IMR-90 (cell line): ENCODE measurements around the gene CCSER1.

Experiments used
- BHLHE40 ChIP-seq: fragments of 150-350 bp; IDR thresholded peaks from 2 replicates; pipeline ENCODE4 v1.6.1; 2016; ENCODE audit warnings: mild to moderate bottlenecking, low read depth, low read length
- CEBPB ChIP-seq: IDR thresholded peaks from 2 replicates; pipeline ENCODE4 v1.6.1; 2012; ENCODE audit warnings: low read depth, low read length, improper control_type of control experiment
- FOS ChIP-seq: fragments of 150-350 bp; IDR thresholded peaks from 2 replicates; pipeline ENCODE4 v1.6.1; 2016; ENCODE audit warnings: low read depth, low read length
- NFE2L2 ChIP-seq: fragments of 150-350 bp; IDR thresholded peaks from 2 replicates; pipeline ENCODE4 v1.6.1; 2016; ENCODE audit warnings: low read depth, mild to moderate bottlenecking, low read length
- POLR2A ChIP-seq: IDR thresholded peaks from 2 replicates; pipeline ENCODE4 v1.6.1; 2012; ENCODE audit warnings: mild to moderate bottlenecking, low read depth, low read length
- RFX5 ChIP-seq: IDR thresholded peaks from 2 replicates; pipeline ENCODE4 v1.8.0; 2012; ENCODE audit warnings: low read depth, mild to moderate bottlenecking, low read length, moderate library complexity
- SMC3 ChIP-seq: fragments of 150-350 bp; IDR thresholded peaks from 2 replicates; pipeline ENCODE4 v1.6.1; 2016; ENCODE audit warnings: low read depth, mild to moderate bottlenecking, antibody characterized with exemption, low read length, moderate library complexity
- TF ChIP-seq, protein P1 (sequence below): conservative IDR thresholded peaks from 2 replicates; pipeline ENCODE4 v1.5.1; 2012; ENCODE audit warnings: mild to moderate bottlenecking, low read depth, low read length, improper control_type of control experiment

DNA sequence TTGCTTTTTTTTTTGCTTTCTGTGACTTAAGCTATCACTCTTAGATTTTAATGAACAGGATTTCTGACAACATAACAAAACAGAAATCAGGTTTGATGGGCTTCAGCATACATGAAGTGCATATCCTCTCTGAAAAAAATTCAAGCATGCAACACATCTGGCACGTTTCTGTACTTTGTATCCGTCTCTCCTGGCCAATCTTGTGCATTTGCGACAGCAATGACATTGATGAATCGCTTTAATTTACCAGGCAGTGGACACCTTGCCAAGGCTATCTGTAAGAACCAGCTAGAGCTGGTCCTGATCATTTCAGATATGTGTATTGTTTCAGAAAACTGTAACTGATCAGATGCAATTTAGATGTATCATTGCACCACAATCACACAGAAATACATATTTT, 93.3 kb downstream of the CCSER1 start:
- TF ChIP-seq, protein P1, sequence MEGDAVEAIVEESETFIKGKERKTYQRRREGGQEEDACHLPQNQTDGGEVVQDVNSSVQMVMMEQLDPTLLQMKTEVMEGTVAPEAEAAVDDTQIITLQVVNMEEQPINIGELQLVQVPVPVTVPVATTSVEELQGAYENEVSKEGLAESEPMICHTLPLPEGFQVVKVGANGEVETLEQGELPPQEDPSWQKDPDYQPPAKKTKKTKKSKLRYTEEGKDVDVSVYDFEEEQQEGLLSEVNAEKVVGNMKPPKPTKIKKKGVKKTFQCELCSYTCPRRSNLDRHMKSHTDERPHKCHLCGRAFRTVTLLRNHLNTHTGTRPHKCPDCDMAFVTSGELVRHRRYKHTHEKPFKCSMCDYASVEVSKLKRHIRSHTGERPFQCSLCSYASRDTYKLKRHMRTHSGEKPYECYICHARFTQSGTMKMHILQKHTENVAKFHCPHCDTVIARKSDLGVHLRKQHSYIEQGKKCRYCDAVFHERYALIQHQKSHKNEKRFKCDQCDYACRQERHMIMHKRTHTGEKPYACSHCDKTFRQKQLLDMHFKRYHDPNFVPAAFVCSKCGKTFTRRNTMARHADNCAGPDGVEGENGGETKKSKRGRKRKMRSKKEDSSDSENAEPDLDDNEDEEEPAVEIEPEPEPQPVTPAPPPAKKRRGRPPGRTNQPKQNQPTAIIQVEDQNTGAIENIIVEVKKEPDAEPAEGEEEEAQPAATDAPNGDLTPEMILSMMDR = no peak
- TF ChIP-seq POLR2A (no peak), BHLHE40 (no peak), FOS (no peak), CEBPB (no peak), NFE2L2 (no peak), RFX5 (no peak), SMC3 (no peak)
